ENCODE measurements around the gene FGR. TPM values are rescaled to one million over a fixed set of nuclear protein-coding genes. Genes with fewer than 3 reads are reported as not detected.

Gene FGR
- total and polyA plus RNA-seq, 8 donors, result 0.51 to 6.8 (median 3.1) TPM

DNA sequence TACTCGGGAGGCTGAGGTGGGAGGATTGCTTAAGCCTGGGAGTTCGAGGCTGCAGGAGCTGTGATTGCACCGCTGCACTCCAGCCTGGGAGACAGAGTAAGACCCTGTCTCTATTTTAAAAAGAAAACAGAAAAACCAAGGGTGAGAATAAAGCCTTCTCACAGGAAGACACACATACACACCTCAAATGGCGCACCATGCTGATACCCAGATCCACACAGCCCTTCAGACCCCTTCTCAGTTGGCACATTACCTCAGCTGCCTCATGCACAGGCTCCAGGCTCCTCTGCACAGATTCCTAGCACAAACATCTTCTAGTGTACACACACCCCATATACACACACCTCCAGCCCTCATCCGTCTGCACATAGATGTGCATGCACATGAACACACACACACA is 7.9 kb downstream of the FGR start:
- Histone ChIP-seq H3K4me1 (no peaks in the 10 kb centered on the region), H3K27ac (no peak overlapping the region), H3K27me3 (no peaks in the 10 kb centered on the region), H3K36me3 (no peaks in the 10 kb centered on the region), H3K9me3 (no peaks in the 10 kb centered on the region), H3K4me3 (no peak overlapping the region)
- no peak for ATAC-seq
- intact Hi-C loops (cut with DNase I), result no loop called here
- peak in 1 of 6 donors; percentile 10 for DNase-seq
- TF ChIP-seq, protein P1, sequence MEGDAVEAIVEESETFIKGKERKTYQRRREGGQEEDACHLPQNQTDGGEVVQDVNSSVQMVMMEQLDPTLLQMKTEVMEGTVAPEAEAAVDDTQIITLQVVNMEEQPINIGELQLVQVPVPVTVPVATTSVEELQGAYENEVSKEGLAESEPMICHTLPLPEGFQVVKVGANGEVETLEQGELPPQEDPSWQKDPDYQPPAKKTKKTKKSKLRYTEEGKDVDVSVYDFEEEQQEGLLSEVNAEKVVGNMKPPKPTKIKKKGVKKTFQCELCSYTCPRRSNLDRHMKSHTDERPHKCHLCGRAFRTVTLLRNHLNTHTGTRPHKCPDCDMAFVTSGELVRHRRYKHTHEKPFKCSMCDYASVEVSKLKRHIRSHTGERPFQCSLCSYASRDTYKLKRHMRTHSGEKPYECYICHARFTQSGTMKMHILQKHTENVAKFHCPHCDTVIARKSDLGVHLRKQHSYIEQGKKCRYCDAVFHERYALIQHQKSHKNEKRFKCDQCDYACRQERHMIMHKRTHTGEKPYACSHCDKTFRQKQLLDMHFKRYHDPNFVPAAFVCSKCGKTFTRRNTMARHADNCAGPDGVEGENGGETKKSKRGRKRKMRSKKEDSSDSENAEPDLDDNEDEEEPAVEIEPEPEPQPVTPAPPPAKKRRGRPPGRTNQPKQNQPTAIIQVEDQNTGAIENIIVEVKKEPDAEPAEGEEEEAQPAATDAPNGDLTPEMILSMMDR (IDR thresholded peaks at IDR 0.05), result no peak
- 79 to 93% methylated on average over 5 of the region's 5 CpGs for WGBS, 2 donors
- FAIRE-seq, result no peak

DNA sequence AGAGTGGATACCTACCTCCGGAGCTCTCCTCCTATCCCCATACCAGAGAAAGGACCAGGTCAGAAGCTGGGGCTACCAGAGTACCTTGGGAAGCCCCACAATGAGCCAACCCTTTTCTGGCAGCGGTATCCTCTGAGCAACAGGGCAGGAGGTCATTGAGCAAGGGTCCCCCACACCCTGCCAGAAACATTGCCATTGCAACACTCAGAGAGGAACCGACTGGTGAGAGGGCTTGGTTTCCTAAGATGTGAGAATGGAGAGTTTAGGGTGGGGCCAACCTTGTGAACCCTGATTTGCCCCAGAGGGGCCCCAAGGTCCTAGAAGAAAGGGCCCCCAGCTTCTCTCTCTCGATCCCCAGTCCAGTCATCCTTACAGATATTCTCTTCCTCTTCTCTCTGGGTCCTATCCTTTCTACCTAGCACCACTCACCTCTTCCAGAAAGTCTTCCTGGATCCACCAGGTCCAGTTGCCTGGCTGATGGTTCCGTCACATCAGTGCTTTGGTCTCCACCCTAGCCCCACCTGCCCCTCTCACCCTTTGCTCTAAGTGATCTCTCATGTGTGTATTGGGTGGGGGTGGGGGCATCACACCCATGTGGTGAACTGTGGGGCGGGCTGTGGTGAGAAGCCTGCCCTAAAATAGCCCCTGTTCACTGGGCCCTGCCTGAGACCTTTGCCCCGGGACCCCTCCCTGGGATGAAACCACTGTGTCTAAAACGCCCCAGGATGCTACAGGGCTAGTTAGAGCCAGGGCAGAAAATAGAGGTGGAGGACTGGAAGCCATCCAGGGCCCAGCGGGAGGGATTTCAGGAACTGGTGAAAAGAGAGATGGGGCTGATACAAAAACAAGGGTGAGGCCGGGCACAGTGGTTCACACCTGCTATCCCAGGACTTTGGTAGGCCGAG is 8.7 kb downstream of the FGR start:
- Histone ChIP-seq H3K4me3 (no peak overlapping the region), H3K27ac (no peak overlapping the region), H3K36me3 (no peaks in the 10 kb centered on the region), H3K4me1 (no peaks in the 10 kb centered on the region), H3K9me3 (no peaks in the 10 kb centered on the region), H3K27me3 (no peaks in the 10 kb centered on the region)
- TF ChIP-seq, protein P1 (IDR thresholded peaks at IDR 0.05), result no peak
- FAIRE-seq, result no peak
- intact Hi-C loops (cut with DNase I), result no loop called here
- DNase-seq, result peak in 1 of 6 donors; percentile 17
- peak in 3 of 4 donors; percentile 11 to 29 (median 15) for ATAC-seq
- 76 to 86% methylated on average over 10 to 11 of the region's 11 CpGs for WGBS, 2 donors

DNA sequence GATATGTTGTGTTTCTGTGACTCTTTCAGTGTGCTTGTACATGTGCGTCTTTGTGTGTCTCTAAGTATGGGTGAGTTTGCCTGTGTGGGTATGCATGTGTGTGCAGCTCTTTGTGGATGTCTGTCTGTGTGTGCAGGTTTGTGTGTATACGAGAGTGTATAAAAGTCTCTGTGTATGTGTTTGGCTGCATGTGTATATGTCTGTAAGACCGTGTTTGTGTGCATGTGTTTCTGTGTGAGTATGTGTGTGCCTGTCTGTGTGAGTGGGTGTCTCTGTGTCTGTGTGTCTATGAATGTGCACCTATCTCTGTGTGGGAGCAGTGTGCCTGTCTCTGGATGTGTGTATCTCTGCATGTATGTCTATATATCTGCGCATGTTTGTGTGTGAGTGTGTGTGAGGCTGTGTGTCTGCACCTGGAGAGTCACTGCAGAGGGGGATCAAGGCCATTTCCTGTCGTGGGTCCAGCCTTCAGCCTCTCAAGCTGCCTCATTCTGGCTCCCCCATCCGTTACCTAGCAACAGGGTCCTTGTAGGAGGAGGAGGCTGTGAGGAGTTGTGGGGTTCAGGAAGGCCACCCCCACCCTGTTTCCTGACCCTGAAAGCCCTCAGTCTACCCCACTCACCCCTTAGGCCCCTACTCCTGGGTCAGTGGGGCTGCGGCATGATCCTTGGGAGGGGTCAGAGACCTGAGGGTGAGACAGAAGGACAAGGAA is 10.4 kb downstream of the FGR start:
- Histone ChIP-seq H3K4me3 (no peak overlapping the region), H3K27ac (no peak overlapping the region), H3K36me3 (no peaks in the 10 kb centered on the region), H3K9me3 (no peaks in the 10 kb centered on the region), H3K4me1 (no peaks in the 10 kb centered on the region), H3K27me3 (no peaks in the 10 kb centered on the region)
- ATAC-seq, result no peak
- 58 to 69% methylated on average over 7 of the region's 7 CpGs for WGBS, 2 donors
- no peak for FAIRE-seq
- intact Hi-C loops (cut with DNase I), result no loop called here
- peak in 1 of 6 donors; percentile 16 for DNase-seq
- TF ChIP-seq, protein P1 (IDR thresholded peaks at IDR 0.05), result no peak

DNA sequence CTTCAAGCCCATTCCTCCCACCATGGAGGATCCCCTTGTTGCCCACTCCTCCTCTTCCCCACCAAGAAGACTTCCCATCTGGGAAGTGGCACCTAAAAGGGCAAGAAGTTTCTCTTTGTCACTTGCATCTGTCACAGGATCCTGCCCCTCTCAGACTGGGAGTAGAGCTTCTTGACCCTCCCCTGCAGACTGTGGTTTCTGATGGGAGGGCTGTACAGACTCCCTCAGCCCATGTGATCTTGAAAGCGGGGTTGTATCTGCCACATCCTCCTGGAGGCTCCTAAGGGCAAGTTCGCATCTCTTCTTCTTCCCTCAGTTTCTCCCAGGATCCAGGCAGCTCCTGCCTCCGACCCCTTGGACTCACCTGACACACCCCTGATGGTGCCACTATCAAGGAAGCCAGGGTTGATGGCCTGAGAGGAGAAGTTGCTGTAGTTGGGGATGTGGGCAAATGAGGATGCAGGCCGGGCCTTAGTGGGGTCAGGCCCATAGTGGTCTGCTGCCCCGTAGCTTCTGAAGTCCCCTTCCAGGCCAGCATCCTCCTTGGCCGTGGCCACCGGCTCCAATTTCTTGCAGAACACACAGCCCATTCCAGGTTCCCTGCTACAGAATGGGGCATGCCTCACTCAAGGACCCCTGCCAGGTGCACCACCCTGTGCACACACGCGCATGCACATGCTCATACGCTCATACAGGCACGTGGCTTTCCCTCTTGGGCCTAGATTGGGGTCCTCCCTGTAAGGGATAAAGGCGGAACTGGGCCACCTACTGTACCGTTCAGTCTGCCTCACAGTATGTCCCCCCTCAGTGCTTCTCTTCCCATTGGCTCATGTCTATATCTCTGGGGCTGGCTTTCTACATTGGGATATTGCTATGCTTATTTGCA is 11.4 kb downstream of the FGR start:
- H3K27ac ChIP-seq, result no peak overlapping the region
- 86 to 96% methylated on average over 13 of the region's 13 CpGs for WGBS, 2 donors
- peak in 1 of 6 donors; percentile 39 for DNase-seq
- TF ChIP-seq, protein P1 (IDR thresholded peaks at IDR 0.05), result no peak
- intact Hi-C loops (cut with DNase I), result no loop called here
- no peaks in the 10 kb centered on the region for H3K4me1 ChIP-seq
- FAIRE-seq, result no peak
- no peak for ATAC-seq
- H3K9me3 ChIP-seq, result no peaks in the 10 kb centered on the region
- no peak overlapping the region for H3K4me3 ChIP-seq
- no peaks in the 10 kb centered on the region for H3K27me3 ChIP-seq
- no peaks in the 10 kb centered on the region for H3K36me3 ChIP-seq

Measured in pancreas (tissue), 10 donors.